Transverse colon (tissue), 4 donors: ENCODE measurements around the gene ARHGAP8.

Experiments
- CTCF ChIP-seq, 5 experiments: fragments of 200-600 bp in 3 of 5; fragments of 450-650 bp in 2 of 5; sonication (generic) in 3 of 5; IDR thresholded peaks; 1 replicate in 2 of 5; 2 replicates in 3 of 5; pipeline ENCODE4 v1.5.1; 2016 to 2017; ENCODE audit warnings: antibody characterized with exemption in 5 of 5, inconsistent platforms in 3 of 5, mild to moderate bottlenecking in 2 of 5, moderate library complexity in 1 of 5
- POLR2A ChIP-seq: fragments of 450-650 bp; IDR thresholded peaks from one replicate; pipeline ENCODE4 v1.6.1; 2016; ENCODE audit warnings: antibody characterized with exemption, mild to moderate bottlenecking, moderate library complexity
- POLR2AphosphoS5 ChIP-seq, 3 donors: sonication (generic); formaldehyde crosslinking; IDR thresholded peaks; one replicate each; pipeline ENCODE4 v1.6.1; 2016; ENCODE audit warnings: antibody characterized with exemption in 3 of 3

- TF ChIP-seq CTCF (IDR thresholded peaks at IDR 0.05) (no peak), POLR2A (no peak), POLR2AphosphoS5 (IDR thresholded peaks at IDR 0.05) (no peak)
Measured at GRCh38 chr22:44773082-44773481, 20.7 kb downstream of the ARHGAP8 start.
